ENCODE results near the gene CCAR1.
A peak's percentile ranks its signal among the peaks of the same experiment; 100 is the strongest.
"Not testable (repeated sequence)": the region's sequence is repeated elsewhere in the genome, so short reads cannot be mapped to it uniquely, and the experiment has no call there.

CCAR1 gene

DNA sequence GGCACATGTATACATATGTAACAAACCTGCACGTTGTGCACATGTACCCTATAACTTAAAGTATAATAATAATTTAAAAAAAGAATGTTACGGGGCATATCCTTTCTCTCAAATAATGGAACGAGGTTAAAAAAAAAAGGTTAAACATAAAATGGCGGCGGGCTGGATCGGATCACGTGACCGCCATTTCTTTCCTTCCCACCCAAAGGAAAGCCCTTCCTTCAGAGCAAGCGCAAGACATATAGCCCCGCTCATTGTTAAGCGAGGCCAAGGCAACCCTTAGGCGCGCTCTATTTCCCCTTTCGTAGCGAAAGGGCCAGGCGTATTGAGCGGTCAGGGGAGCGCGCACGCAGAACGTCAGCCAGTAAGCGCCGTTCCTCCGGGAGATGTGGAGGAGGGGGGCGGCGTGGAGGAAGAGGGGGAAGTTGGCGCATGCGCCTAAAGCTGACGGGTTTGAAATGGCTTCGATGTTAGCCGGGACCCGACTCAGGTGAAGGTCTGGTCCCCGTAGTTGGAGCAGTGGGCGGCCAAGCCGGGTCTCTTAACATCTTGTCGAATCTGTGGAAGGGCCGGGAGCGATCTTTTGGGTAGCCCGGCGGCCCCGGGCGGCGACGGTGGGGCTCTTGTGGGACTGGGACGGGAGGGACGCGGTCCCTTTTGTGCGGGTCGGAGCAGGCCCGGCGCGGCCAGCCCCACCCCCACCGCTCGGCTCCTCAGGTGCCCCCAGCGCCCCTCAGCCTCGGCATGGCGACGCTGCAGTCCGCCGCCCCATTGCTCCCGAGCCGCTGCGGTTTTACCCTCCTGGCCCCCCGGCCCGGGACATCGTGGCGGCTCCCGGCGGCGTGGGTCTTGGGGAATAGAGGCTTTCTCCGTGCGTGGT is at the start of gene CCAR1:
Gene CCAR1 (plus strand): TSS at position 447 of the 880 bp plus-strand sequence. CDS start 1,266 bp downstream, outside the sequence.
- DNase-seq (ENCODE audit: low spot score) = peak; percentile 89

- DNase-seq (ENCODE audit: low spot score) = no peak
Observed at GRCh38 chr10:68684413-68684812, 36.6 kb upstream of the CCAR1 start.

DNA sequence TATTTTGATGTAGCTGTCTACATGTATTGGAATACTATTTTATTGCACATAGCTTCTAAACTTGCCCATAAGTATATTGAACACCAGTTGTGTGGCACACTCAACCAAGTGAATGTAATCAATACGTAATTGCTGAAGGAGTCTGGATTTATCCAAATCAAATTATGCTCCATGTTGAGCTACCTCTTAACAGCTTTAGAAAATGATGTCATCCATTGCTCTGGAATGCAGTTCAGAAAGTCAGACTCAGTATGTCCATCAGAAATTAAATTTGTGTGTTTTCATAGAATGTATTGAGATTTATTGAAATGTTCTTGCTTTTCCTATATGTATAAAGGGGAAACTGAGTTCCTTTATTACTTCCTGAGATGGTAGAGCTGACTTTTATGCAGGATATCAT is 25.0 kb upstream of the CCAR1 start:
- DNase-seq (ENCODE audit: low spot score) = no peak

DNA sequence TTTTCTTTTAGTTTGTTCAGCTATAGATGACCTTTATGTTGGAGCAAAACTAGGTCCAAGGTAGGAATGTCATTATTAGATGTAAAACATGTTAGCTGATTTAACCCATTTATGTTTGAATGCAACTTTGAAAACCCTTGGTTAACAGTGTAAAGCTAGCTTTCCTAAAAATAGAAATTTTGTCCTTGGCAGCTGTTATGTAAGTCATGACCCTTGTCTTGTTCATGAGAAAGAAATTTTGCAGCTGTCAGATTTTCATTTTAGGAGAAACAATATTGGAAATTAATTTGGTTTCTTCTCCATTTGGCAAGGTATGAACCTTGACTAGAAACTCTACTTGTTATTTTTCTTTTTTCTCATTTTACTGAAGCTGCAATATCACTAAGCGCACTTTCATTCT is 23.9 kb upstream of the CCAR1 start:
- no peak for DNase-seq (ENCODE audit: low spot score)

DNA sequence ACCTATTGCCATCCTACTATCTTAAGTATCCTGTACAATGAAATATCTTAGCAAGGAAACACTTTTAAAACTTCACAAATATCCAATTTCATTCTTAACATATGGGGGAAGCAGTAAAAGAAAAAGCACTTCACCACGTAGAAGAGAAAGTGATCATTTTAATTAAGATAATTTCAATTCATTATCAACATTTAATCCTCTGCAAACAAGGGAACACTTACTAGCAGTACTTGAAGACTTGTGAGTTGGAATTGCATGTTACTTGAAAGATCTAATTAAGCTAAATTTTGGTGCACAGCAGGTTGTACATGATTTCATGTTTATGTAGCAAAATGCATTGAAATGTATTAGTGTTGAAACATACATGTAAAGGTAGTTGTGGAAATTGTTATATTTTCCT is 20.8 kb upstream of the CCAR1 start:
- DNase-seq (ENCODE audit: low spot score) = no peak

- no peak for DNase-seq (ENCODE audit: low spot score)
Observed at GRCh38 chr10:68705548-68705947, 15.5 kb upstream of the CCAR1 start.

- not testable (repeated sequence) for DNase-seq (ENCODE audit: low spot score)
Observed at GRCh38 chr10:68708987-68709386, 12.1 kb upstream of the CCAR1 start.

GRCh38 chr10:68713065-68713464 is 8.0 kb upstream of the CCAR1 start:
- DNase-seq (ENCODE audit: low spot score) = not testable (repeated sequence)

DNA sequence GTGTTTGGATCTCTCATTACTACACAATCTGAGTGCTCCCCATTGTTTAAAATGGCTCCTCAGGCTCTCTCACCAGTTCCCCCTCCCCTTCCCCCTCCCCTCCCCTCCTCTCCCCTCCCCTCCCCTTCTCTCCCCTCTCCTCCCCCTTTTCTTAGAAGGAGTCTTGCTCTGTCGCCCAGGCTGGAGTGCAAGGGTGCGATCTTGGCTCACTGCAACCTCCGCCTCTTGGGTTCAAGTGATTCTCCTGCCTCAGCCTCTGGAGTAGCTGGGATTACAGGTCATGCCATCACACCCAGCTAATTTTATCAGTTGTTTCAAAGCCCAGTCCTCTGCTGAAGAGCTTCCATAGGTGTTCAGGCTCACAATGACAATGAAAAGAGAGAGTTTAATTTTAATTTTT is 3.6 kb upstream of the CCAR1 start:
- no peak for DNase-seq (ENCODE audit: low spot score)

- peak; percentile 7 for DNase-seq (ENCODE audit: low spot score)
Observed at GRCh38 chr10:68721673-68722335, 765 bp downstream of the CCAR1 start.

DNA sequence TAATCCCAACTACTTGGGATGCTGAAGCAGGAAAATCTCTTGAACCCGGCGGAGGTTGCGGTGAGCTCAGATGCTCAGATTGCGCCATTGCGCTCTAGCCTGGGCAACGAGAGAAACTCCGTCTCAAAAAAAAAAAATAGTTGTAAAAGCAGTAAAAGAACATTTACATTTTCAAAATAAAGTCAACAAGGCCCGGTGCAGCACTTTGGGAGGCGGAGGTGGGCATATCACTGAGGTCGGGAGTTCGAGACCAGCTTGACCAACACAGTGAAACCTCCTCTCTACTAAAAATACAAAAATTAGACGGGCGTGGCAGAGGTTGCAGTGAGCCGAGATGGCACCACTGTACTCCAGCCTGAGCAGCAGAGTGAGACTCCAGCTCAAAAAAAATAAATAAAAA is 4.0 kb downstream of the CCAR1 start:
- DNase-seq (ENCODE audit: low spot score) = no peak

- DNase-seq (ENCODE audit: low spot score) = no peak
Observed at GRCh38 chr10:68727146-68727545, 6.1 kb downstream of the CCAR1 start.

DNA sequence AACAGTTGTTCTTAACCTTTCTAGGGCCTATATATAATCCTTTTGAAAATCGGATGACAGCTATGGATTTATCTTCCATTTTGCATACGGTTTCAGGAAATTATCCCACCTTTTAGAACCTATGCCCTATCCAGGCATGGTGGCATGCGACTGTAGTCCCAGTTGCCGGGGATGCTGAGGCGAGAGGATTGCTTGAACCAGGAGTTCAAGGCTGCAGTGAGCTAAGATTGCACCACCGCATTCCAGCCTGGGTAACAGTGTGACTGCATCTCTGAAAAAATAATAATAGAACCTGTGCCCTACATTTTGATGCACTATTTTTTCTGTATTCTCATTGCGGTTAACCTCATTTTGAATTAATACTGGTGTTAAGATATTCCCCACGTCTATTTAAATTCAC is 11.6 kb downstream of the CCAR1 start:
- no peak for DNase-seq (ENCODE audit: low spot score)

DNA sequence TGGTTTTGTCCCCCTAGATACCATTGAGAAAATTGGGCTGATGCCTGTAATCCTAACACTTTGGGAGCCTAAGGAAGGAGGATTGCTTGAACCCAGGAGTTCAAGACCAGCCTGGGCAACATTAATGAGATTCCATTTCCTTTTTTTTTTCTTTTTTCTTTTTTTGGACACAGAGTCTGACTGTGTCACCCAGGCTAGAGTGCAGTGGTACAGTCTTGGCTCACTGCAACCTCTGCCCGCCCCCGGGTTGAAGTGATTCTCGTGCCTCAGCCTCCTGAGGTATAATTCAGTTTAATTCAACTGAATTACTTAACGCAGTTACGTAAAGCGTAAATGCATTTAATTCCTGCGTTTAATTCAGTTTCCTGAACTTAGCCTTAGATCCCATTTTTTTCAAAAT is 13.3 kb downstream of the CCAR1 start:
- no peak for DNase-seq (ENCODE audit: low spot score)

DNA sequence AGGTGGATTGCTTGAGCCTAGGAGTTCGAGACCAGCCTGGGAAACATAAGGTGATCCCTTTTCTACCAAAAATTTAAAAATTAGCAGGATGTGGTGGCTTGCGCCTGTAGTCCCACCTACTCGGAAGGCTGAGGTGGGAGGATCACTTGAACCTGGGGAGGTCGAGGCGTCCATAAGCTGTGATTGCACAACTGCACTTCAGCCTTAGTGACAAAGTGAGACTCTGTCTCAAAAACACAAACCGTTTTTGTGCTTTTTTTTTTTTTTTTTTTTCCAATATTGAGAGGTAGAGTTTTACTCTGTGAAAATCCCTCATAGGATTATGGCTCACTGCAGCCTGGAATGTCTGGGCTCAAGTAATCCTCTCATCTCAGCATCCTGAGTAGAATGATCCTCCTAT is 14.1 kb downstream of the CCAR1 start:
- no peak for DNase-seq (ENCODE audit: low spot score)

GRCh38 chr10:68735739-68736138 is 14.7 kb downstream of the CCAR1 start:
- not testable (repeated sequence) for DNase-seq (ENCODE audit: low spot score)

DNA sequence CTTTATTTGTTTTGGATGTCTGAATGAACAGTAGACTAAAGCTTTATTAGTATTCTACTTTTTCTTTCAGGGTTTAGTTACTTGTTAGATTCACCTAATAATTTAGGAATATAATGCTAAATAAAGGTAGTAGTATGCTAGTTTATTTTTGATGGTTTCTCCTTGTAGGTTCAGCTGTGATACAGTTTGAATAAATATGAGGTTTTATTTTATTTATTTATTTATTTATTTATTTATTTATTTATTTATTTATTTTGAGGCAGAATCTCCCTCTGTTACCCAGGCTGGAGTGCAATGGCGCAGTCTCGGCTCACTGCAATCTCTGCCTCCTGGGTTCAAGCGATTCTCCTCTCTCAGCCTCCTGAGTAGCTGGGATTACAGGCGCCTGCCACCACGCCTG is 19.6 kb downstream of the CCAR1 start:
- DNase-seq (ENCODE audit: low spot score) = not testable (repeated sequence)

GRCh38 chr10:68742397-68742796 is 21.4 kb downstream of the CCAR1 start:
- no peak for DNase-seq (ENCODE audit: low spot score)

- no peak for DNase-seq (ENCODE audit: low spot score)
Observed at GRCh38 chr10:68752711-68753350, 31.8 kb downstream of the CCAR1 start.

DNA sequence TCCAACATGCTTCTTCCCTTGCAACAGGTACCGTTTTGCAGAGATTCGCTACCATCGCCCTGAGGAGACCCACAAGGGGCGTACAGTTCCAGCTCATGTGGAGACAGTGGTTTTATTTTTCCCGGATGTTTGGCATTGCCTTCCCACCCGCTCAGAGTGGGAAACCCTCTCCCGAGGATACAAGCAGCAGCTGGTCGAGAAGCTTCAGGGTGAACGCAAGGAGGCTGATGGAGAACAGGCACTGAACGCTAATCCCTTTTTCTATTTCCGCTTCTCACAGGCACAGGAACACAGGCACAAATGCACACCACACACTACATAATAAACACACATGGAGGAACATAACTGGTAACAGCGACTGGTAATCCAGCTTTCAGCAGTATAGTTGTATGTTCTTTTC is 35.2 kb downstream of the CCAR1 start:
- no peak for DNase-seq (ENCODE audit: low spot score)

DNA sequence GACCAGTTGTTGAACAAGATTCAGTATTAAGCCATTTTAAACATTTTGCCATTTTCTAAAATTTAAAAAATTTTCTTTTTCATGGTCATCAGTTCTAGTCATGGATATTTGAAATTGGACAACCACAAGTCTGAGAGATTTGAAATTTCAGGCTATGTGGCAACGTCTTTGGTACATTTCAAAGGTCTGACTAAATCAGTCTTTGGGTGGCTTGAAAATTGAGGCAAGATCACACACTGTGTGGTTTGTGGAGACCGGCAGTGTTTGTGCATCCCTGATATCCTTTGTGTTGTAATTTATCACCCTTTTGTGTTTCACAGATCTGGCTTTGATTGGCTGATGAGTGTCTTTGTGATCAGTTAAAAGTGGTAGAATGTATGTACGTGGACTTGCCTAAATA is 35.7 kb downstream of the CCAR1 start:
- DNase-seq (ENCODE audit: low spot score) = no peak

GRCh38 chr10:68759223-68759863 is 38.3 kb downstream of the CCAR1 start:
- DNase-seq (ENCODE audit: low spot score) = no peak

Data from HuH-7 (cell line).